ENCODE data around the gene KIF26A.

KIF26A gene

GRCh38 chr14:104179126-104179525, 40.7 kb downstream of the KIF26A start:
- no peak for DNase-seq (ENCODE audit: low read depth)

- DNase-seq (ENCODE audit: low read depth), result no peak
These were observed 41.3 kb downstream of the KIF26A start for GRCh38 chr14:104179564-104180129.

- no peak for DNase-seq (ENCODE audit: low read depth)
These were observed 42.3 kb downstream of the KIF26A start for GRCh38 chr14:104180561-104181165.

GRCh38 chr14:104181761-104182530, 43.6 kb downstream of the KIF26A start:
- no peak for DNase-seq (ENCODE audit: low read depth)

GRCh38 chr14:104182857-104183425, 44.6 kb downstream of the KIF26A start:
- no peak for DNase-seq (ENCODE audit: low read depth)

GRCh38 chr14:104183796-104184195, 45.4 kb downstream of the KIF26A start:
- no peak for DNase-seq (ENCODE audit: low read depth)

- DNase-seq (ENCODE audit: low read depth), result no peak
These were observed 46.1 kb downstream of the KIF26A start for GRCh38 chr14:104184506-104184905.

GRCh38 chr14:104184911-104185499, 46.6 kb downstream of the KIF26A start:
- DNase-seq (ENCODE audit: low read depth), result no peak

GRCh38 chr14:104185916-104186495, 47.6 kb downstream of the KIF26A start:
- DNase-seq (ENCODE audit: low read depth), result no peak

- DNase-seq (ENCODE audit: low read depth), result no peak
These were observed 48.2 kb downstream of the KIF26A start for GRCh38 chr14:104186575-104186974.

GRCh38 chr14:104187121-104187889, 48.9 kb downstream of the KIF26A start:
- DNase-seq (ENCODE audit: low read depth), result no peak

GRCh38 chr14:104187931-104188726, 49.7 kb downstream of the KIF26A start:
- DNase-seq (ENCODE audit: low read depth), result no peak

GRCh38 chr14:104188727-104189400, 50.5 kb downstream of the KIF26A start:
- no peak for DNase-seq (ENCODE audit: low read depth)

GRCh38 chr14:104189629-104190335, 51.4 kb downstream of the KIF26A start:
- DNase-seq (ENCODE audit: low read depth), result no peak

- DNase-seq (ENCODE audit: low read depth), result no peak
These were observed 52.1 kb downstream of the KIF26A start for GRCh38 chr14:104190396-104191000.

GRCh38 chr14:104191409-104191997, 53.1 kb downstream of the KIF26A start:
- no peak for DNase-seq (ENCODE audit: low read depth)

- no peak for DNase-seq (ENCODE audit: low read depth)
These were observed 53.9 kb downstream of the KIF26A start for GRCh38 chr14:104192146-104192882.

GRCh38 chr14:104192883-104193245, 54.5 kb downstream of the KIF26A start:
- no peak for DNase-seq (ENCODE audit: low read depth)

Measured in stimulated activated CD8-positive, alpha-beta memory T cell treated with anti-CD3 and anti-CD28 coated beads, Interleukin-15, amount 100 ng/mL, for 1 hour (primary cell).